GM19372 (cell line): ENCODE data around the gene PODXL2.
"Not testable (repeated sequence)": the region's sequence is repeated elsewhere in the genome, so short reads cannot be mapped to it uniquely, and the experiment has no call there.

Experiments
- ATAC-seq: cut with Tn5 transposase; IDR thresholded peaks from one replicate; pipeline ENCODE4 v1.9.1; 2021; ENCODE audit warnings: mild to moderate bottlenecking, low read depth, moderate library complexity; ENCODE audit not compliant: unreplicated experiment

PODXL2 gene

GRCh38 chr3:127700406-127700805 lies 71.4 kb downstream of the PODXL2 start:
- no peak for ATAC-seq

DNA sequence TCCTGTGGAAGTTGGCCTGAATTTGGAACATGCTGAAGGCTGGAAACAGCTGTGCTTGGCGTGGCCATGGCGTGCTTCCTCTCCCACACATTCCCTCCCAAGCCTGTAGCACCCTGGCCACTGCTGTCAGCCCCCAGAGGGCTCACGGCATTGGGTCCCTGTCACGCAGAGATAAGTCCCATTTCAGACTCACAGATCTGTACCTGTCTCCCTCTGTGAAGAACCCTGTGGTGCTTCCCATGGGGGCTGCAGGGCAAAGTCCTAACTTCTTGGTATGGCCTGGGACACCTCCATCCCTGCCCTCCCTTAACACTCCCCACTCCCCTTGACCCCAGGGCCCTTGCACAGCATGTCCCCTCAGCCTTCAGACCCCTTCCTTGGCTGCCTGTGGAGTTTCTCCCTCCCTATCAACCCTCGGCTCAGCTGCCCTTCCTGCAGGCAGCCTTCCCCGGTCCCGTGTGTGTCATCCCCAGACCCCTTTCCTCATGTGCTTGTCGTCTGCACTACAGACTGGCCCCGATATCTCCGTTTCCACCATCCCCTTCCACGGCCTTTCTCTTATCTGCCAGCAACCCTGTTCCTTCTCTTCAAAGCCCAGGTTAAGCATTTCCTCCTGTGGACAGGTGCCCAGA lies 72.4 kb downstream of the PODXL2 start:
- no peak for ATAC-seq

GRCh38 chr3:127702151-127702578 lies 73.2 kb downstream of the PODXL2 start:
- ATAC-seq = no peak

- not testable (repeated sequence) for ATAC-seq
These were observed 75.9 kb downstream of the PODXL2 start for GRCh38 chr3:127704840-127705239.

GRCh38 chr3:127706312-127706711 lies 77.3 kb downstream of the PODXL2 start:
- ATAC-seq = no peak

DNA sequence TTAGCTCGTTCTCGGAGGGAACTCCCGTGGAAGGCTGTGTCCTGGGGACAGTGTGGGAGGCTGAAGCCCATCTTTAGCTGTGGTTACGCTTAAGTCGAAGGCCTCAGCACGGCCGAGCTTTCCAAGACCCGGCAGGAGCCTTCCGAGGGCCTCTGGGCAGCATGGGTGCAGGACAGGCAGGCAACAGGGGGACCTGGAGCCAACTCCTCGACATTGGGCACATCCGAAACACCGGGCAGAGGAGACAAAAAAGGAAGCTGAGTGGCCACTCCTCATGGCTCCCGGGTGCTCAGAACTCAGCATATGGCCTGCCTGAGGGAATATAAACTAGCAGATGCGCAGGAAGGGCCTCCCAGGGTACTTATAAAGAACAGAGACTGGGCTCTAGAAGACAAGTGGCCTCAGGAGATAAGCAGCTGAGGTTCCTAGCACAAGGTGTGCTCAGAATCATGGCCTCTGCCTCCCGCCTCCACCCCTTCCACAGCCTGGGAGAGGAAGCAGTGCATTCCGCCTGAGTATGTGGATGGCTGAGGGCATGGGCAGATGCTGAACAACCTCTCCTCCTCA lies 77.9 kb downstream of the PODXL2 start:
- no peak for ATAC-seq

DNA sequence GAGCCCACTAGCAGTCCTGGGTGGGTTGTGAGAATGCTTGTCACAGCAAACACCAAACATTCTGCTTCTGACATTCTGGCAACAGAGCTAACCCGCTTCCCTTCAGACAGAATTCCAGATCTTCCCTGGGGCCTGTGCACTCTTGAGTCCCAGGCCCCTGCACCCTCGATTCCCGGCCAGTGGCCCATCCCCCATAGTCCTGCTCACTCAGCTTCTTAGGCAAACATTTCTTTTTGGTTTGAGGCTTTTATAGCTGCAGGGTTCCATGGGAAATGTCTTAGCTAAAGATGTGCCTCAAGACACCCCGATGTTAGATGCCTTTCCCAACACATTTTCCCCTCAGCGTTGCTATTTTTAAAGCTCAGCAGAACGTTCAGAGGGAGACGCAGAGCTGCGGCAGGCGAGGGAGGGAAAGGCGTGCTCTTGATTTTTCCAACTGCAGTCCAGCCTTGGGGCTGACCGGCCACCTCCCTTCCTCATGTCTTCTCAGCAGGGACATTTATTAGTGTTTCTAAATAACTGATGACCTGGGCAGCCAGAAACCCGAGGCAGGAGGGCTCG lies 78.9 kb downstream of the PODXL2 start:
- ATAC-seq = no peak

DNA sequence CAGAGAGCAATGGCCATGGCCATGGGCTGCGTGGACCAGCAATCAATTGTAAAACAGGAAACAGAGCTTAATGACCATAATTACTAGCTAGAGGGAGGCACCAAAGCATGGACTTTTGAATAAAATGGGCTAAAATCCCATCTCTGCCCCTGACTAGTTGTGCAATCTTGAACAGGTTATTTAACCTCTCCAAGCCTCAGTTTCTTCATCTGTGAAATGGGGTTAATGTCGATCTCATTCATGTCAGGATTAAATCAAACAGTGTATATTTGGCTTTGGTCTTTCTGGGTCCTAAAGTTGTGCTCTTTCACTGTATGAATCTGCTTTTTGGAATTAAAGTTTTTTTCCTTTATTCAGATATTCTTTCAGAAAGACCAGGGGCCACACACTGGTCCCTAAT lies 79.9 kb downstream of the PODXL2 start:
- ATAC-seq = no peak

- no peak for ATAC-seq
These were observed 80.5 kb downstream of the PODXL2 start for GRCh38 chr3:127709320-127710060.

DNA sequence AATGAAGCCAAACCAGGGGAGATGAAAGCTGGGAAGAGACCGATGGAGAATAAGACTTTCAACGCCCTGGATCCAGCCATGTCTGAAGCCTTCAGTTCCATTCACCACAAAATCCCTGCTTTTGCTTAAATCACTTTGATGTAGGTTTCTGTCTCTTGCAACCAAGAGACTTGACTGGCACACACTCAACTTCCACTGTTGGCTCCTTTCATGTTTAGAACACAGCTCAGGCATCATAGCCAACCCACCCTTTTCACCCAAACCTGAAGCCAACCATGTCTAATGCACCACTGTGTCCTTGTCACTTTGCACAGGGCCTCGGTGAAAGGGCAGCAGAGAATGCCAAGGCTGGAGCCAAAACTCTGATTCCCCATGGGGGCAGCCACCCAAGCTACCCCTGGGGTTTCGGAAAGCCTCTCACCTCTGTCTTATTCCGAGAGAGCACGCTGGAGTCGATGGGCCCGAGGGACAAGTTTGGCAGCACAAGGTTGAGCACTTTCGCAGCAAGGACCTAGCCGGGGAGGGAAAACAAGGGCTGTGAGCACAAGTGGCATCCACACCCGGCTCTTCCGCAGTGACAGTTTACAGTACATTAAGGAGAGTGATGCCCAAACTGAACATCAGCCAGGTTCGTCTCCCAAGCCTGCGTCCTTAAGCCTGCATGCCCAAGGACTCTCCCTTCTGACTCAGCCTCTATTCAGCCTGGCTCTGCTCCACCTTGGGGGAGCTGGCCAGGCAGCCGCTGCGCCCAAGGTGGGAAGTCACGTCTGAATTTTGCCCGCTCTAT lies 81.4 kb downstream of the PODXL2 start:
- ATAC-seq = no peak

DNA sequence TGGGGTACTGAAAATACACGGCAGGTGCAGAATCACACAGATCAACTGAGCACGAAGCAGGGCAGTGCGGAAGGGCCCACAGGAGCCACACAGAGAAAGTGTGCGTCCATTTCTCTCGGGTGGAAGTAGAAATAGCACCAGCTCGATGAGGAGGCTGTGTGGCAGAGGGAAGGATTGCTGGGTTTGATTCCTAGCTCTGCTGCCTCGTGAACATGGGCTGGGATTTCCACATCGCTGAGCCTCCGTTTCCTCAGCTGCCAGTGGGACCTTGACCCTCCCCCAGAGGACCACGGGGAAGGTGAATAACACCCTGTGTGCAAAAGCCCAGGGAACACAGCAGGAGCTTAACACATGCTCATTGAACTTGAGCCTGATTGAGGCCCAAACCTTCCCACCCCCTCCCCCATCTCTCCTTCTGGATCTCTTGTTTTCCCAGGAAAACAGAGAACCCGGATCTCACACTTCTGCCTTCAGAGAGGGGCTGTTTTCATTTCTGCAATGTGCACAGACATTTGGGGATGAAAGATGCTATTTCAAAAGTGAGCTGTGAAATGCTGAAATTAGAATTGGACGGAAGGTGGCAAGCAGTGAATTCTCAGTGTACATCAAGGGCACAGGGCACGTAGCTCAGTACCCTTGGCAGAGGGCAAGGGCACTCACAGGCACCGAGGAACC lies 82.2 kb downstream of the PODXL2 start:
- no peak for ATAC-seq

DNA sequence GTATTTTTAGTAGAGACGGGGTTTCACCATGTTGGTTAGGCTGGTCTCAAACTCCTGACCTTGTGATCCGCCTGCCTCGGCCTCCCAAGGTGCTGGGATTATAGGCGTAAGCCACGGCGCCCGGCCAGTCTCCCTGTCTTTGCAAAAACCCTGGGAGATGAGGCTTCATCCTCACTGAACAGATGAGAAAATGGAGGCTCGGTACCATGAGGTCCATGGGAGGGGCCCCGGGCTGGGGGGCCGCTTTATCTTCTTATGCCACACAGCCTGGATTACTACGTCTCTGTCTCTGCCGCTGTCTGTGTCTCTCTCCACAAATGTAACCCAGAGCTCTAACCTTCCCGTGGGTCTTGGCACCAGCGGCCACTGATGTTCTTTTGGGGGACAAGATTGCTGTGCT lies 82.9 kb downstream of the PODXL2 start:
- no peak for ATAC-seq

GRCh38 chr3:127712461-127712860 lies 83.5 kb downstream of the PODXL2 start:
- no peak for ATAC-seq

GRCh38 chr3:127712881-127713771 lies 84.1 kb downstream of the PODXL2 start:
- ATAC-seq = no peak

- no peak for ATAC-seq
These were observed 85.2 kb downstream of the PODXL2 start for GRCh38 chr3:127714125-127714571.

GRCh38 chr3:127714866-127715265 lies 85.9 kb downstream of the PODXL2 start:
- no peak for ATAC-seq

DNA sequence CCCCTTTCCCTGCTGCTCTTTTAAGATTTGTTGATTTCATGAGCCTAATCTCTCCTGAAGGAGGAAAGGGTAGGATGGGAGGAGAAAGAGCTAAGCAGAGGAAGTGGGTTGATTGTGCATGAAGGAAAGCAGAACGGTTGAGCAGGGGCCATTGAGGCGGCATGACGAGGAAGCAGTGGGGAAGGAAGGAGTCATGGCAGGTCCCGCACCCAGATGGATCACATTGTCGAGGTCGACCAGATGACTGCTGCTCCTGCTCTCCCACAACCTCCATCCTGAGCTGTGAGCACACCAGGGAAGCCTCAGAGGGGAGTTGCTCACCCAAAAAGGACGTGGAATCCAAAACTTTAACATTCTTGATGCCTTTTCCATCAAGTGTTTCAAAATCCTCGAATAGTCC lies 86.5 kb downstream of the PODXL2 start:
- no peak for ATAC-seq

GRCh38 chr3:127716384-127716783 lies 87.4 kb downstream of the PODXL2 start:
- ATAC-seq = no peak
